HG02943 (cell line): ENCODE measurements around the gene BMP2.

Experiments used
- ATAC-seq: cut with Tn5 transposase; IDR thresholded peaks from one replicate; pipeline ENCODE4 v1.9.1; 2021; ENCODE audit warnings: mild to moderate bottlenecking, low read depth, moderate library complexity; ENCODE audit not compliant: unreplicated experiment

Gene BMP2

GRCh38 chr20:6767536-6768227 is at the start of gene BMP2:
TSS of gene BMP2 (plus strand) at chr20:6767686. CDS start at chr20:6770127, 2,441 bp downstream.
- ATAC-seq, result peak; percentile 56

GRCh38 chr20:6718662-6719368 is 48.7 kb upstream of the BMP2 start:
- no peak for ATAC-seq

GRCh38 chr20:6719369-6719721 is 48.1 kb upstream of the BMP2 start:
- ATAC-seq, result no peak

- ATAC-seq, result no peak
Measured at GRCh38 chr20:6726761-6727160, 40.7 kb upstream of the BMP2 start.

- no peak for ATAC-seq
Measured at GRCh38 chr20:6730672-6731328, 36.7 kb upstream of the BMP2 start.

- ATAC-seq, result no peak
Measured at GRCh38 chr20:6732001-6732447, 35.5 kb upstream of the BMP2 start.

GRCh38 chr20:6732851-6733250 is 34.6 kb upstream of the BMP2 start:
- ATAC-seq, result no peak

GRCh38 chr20:6733965-6734364 is 33.5 kb upstream of the BMP2 start:
- ATAC-seq, result no peak

GRCh38 chr20:6735942-6736845 is 31.3 kb upstream of the BMP2 start:
- no peak for ATAC-seq

- no peak for ATAC-seq
Measured at GRCh38 chr20:6739406-6739805, 28.1 kb upstream of the BMP2 start.

GRCh38 chr20:6740096-6740495 is 27.4 kb upstream of the BMP2 start:
- no peak for ATAC-seq

- no peak for ATAC-seq
Measured at GRCh38 chr20:6744180-6744579, 23.3 kb upstream of the BMP2 start.

- no peak for ATAC-seq
Measured at GRCh38 chr20:6744805-6745204, 22.7 kb upstream of the BMP2 start.

GRCh38 chr20:6746901-6747609 is 20.4 kb upstream of the BMP2 start:
- ATAC-seq, result no peak

- no peak for ATAC-seq
Measured at GRCh38 chr20:6750438-6750837, 17.0 kb upstream of the BMP2 start.

GRCh38 chr20:6756693-6757595 is 10.5 kb upstream of the BMP2 start:
- no peak for ATAC-seq

- ATAC-seq, result no peak
Measured at GRCh38 chr20:6764619-6765018, 2.9 kb upstream of the BMP2 start.

GRCh38 chr20:6765469-6766058 is 1.9 kb upstream of the BMP2 start:
- ATAC-seq, result no peak

- no peak for ATAC-seq
Measured at GRCh38 chr20:6766433-6766832, 1.1 kb upstream of the BMP2 start.
